Medulla oblongata (tissue), 1 donor: ENCODE results near the gene CDKAL1.
"Not testable (repeated sequence)": the region's sequence is repeated elsewhere in the genome, so short reads cannot be mapped to it uniquely, and the experiment has no call there.

Experiments used
- DNase-seq: peaks from one replicate; pipeline ENCODE4 v3.0.0-alpha.2; 2015; ENCODE audit errors: extremely low spot score

Gene CDKAL1

GRCh38 chr6:21245488-21245887 lies 711.2 kb downstream of the CDKAL1 start:
- no peak for DNase-seq

- DNase-seq, result no peak
These were observed 711.8 kb downstream of the CDKAL1 start for GRCh38 chr6:21246075-21246474.

- DNase-seq, result not testable (repeated sequence)
These were observed 720.2 kb downstream of the CDKAL1 start for GRCh38 chr6:21254460-21254859.

GRCh38 chr6:21256197-21256596 lies 721.9 kb downstream of the CDKAL1 start:
- DNase-seq, result no peak

GRCh38 chr6:21257125-21257524 lies 722.9 kb downstream of the CDKAL1 start:
- DNase-seq, result no peak

- DNase-seq, result no peak
These were observed 724.4 kb downstream of the CDKAL1 start for GRCh38 chr6:21258665-21259064.

- DNase-seq, result no peak
These were observed 725.4 kb downstream of the CDKAL1 start for GRCh38 chr6:21259660-21260059.

GRCh38 chr6:21262504-21262903 lies 728.2 kb downstream of the CDKAL1 start:
- DNase-seq, result no peak

GRCh38 chr6:21263531-21264287 lies 729.5 kb downstream of the CDKAL1 start:
- DNase-seq, result no peak

GRCh38 chr6:21264288-21265033 lies 730.2 kb downstream of the CDKAL1 start:
- DNase-seq, result no peak

- DNase-seq, result no peak
These were observed 730.9 kb downstream of the CDKAL1 start for GRCh38 chr6:21265034-21265729.

GRCh38 chr6:21265730-21266044 lies 731.4 kb downstream of the CDKAL1 start:
- no peak for DNase-seq

GRCh38 chr6:21270636-21271201 lies 736.5 kb downstream of the CDKAL1 start:
- DNase-seq, result no peak

GRCh38 chr6:21271428-21272155 lies 737.3 kb downstream of the CDKAL1 start:
- no peak for DNase-seq

GRCh38 chr6:21273451-21273850 lies 739.2 kb downstream of the CDKAL1 start:
- no peak for DNase-seq

- no peak for DNase-seq
These were observed 740.6 kb downstream of the CDKAL1 start for GRCh38 chr6:21274851-21275250.

- DNase-seq, result no peak
These were observed 743.5 kb downstream of the CDKAL1 start for GRCh38 chr6:21277601-21278374.

- no peak for DNase-seq
These were observed 744.1 kb downstream of the CDKAL1 start for GRCh38 chr6:21278375-21278745.

- DNase-seq, result no peak
These were observed 745.4 kb downstream of the CDKAL1 start for GRCh38 chr6:21279619-21280018.

- DNase-seq, result no peak
These were observed 747.1 kb downstream of the CDKAL1 start for GRCh38 chr6:21281366-21281765.
